GM18867 (cell line): ENCODE data around the gene GALNT2.

Source experiments
- ATAC-seq: cut with Tn5 transposase; IDR thresholded peaks from one replicate; pipeline ENCODE4 v1.9.1; 2021; ENCODE audit warnings: mild to moderate bottlenecking, moderate library complexity; ENCODE audit not compliant: unreplicated experiment

Gene GALNT2

DNA sequence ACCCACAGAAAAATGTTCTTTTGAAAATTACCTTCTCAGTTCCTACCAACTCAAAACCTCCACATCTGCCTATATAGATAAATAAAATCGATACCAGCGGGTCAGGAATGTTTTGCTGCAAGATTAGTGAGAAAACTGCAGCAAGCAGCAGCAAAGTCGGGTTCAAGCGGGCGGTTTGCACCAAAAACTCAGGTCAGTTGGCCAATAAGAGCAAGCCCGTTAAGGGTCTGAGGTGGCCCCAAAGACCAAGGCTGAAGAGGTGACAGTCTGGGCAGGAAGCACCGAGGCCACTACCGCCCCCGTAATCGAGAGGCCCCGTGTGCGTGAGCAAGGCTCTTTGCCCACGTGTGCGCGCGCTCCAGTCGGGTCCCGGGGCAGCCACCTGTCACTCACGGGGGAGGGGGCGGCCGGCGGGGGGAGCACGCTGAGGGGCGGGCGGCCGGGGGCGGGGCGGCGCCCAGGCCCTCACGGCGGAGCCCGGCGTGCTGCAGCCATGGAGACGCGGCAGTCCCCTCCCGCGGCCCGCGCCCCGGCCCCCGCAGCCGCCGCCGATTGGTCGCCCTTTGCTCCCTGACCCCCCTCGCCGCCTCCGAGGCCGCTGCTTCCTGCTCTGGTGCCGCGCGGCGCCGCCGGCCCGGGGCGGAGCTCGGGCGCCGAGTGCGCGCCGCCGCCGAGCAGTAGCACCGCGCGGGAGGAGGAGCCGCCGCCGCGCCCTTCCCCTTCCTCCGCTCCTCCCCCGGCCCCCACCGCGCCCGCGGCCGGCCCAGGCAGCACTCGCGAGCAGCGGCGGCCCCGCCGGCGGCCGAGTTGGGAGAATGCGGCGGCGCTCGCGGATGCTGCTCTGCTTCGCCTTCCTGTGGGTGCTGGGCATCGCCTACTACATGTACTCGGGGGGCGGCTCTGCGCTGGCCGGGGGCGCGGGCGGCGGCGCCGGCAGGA, at the start of gene GALNT2:
TSS of gene GALNT2 (plus strand) at position 773 of the 939 bp plus-strand sequence. CDS start at position 816, 43 bp downstream.
- peak; percentile 88 for ATAC-seq

- no peak for ATAC-seq
These were observed 46.6 kb upstream of the GALNT2 start for GRCh38 chr1:230020451-230020850.

DNA sequence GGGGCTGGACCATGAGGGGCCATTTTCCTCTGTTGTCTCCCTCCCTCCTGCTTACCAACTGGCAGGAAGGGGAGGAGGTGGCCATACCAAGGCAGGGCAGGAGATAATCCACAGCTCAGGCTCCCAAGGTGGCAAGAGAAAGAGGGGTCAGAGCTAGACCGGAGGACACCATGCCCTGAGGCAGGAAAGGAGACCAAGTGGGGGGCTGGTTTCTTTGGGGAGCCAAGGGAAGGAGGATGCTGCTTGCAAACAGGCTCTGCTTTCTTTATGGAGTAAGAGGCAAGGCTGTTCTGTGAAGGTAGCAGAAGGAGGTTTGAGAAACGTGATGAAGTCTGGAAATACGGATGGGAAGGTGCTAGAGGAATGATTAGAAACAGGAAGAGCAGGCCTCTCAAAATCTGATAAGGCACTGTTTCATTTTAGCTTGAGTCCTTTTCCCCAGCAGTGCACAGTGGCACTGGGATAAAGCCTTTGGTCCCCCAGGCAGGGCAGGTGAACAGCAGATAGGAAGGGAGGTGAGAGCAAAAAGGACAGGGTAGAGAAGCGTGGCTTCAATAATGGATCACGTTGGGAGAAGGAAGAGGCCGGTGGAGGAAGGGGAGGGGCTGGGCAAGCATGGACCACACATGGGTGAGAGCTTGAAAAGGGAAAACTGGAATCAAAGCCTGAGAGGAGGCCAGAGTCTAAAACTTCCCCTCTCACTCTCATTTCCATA, 44.2 kb upstream of the GALNT2 start:
- no peak for ATAC-seq

DNA sequence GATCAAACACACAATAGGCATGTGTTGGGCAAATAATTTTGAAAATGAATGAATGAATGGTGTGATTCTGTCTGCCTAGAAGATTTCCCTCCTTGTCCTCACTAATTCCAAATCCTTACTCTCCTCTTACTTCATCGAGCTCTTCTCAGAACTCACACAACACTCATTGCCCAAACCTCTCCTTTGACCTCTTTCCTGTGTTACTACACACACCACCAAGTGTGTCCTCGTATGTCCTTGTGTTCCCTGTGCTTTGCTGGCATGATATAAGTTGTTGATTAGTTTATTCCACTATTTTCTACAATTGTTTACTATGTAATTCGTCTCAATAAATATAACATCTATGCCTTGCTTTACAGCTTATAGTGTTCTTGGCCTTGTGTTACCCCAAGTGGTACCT, 41.4 kb upstream of the GALNT2 start:
- ATAC-seq = no peak

GRCh38 chr1:230026139-230026538, 40.9 kb upstream of the GALNT2 start:
- no peak for ATAC-seq

GRCh38 chr1:230026572-230026971, 40.5 kb upstream of the GALNT2 start:
- no peak for ATAC-seq

- ATAC-seq = no peak
These were observed 38.3 kb upstream of the GALNT2 start for GRCh38 chr1:230028602-230029223.

GRCh38 chr1:230029244-230029941, 37.6 kb upstream of the GALNT2 start:
- ATAC-seq = no peak

DNA sequence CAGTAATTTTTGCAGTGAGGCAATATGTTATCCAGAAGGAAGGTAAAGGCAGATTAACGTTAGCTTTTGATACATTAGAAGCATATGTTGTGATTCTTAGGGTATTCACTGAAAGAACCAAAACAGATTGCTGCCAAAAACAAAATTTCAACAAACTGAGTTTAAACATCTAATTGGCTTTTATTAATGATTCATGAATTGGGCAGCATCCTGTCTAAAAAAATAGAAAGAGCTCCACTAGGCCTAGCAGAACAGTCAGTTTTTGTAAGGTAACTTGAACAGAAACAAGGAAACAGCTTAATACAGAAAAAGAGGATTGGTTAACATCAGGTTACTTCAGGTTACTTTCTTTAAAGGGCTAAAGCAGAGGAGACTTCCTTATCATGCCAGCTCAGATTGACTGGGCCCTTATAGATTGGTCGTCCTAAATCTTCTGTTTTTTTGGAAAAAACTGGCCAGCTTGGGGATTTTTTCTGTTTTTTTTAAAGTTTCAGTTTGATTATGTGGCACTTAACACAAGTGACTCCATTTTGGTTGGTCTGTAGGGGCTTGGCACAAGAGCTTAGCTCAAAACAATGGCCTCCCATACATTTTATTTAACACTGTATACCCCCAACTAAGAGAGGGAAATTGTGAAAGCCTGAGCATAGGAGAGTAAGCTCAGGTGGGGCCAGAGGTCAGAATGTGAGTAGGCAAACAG, 36.8 kb upstream of the GALNT2 start:
- no peak for ATAC-seq

- ATAC-seq = no peak
These were observed 35.9 kb upstream of the GALNT2 start for GRCh38 chr1:230031131-230031530.

GRCh38 chr1:230032516-230033281, 34.3 kb upstream of the GALNT2 start:
- no peak for ATAC-seq

GRCh38 chr1:230037261-230037660, 29.8 kb upstream of the GALNT2 start:
- peak; percentile 86 for ATAC-seq

DNA sequence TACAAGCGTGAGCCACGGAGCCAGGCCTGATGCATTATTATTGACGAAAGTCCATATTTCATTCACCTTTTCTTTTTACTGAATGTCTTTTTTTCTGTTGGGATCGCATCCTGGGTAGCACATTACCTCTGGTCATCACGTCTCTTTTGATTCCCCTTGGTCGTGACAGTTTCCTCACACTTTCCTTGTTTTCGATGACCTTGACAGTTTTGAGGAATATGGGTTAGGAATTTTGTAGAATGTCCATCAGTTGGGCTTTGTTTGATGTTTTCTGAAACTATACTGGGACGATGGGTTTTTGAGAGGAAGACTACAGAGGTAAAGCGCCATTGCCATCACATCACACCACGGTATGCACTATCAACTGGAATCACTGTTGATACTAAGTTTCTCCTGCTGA, 26.6 kb upstream of the GALNT2 start:
- no peak for ATAC-seq

- no peak for ATAC-seq
These were observed 24.0 kb upstream of the GALNT2 start for GRCh38 chr1:230043081-230043480.

DNA sequence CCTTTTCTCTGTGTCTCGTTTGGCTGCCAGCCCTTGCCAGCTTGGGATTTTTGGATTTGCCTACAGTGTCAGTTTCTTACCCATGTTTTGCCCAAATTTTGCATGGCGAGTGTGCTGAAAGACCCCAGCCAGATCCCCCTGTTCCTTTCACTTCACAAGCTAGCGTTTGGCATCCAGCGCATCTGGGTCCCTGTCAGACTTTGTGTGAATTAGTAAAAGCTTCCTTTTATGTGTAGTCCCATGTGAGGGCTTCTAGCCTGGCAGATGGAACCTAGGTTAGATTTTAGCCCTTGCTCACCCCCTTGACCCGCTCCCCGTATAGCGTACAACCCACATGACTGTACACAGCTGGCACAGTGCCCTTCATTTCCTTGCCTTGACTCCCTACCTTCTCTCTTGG, 22.3 kb upstream of the GALNT2 start:
- no peak for ATAC-seq

GRCh38 chr1:230047114-230047865, 19.7 kb upstream of the GALNT2 start:
- no peak for ATAC-seq

GRCh38 chr1:230048322-230048721, 18.7 kb upstream of the GALNT2 start:
- no peak for ATAC-seq

- no peak for ATAC-seq
These were observed 18.1 kb upstream of the GALNT2 start for GRCh38 chr1:230048922-230049321.

DNA sequence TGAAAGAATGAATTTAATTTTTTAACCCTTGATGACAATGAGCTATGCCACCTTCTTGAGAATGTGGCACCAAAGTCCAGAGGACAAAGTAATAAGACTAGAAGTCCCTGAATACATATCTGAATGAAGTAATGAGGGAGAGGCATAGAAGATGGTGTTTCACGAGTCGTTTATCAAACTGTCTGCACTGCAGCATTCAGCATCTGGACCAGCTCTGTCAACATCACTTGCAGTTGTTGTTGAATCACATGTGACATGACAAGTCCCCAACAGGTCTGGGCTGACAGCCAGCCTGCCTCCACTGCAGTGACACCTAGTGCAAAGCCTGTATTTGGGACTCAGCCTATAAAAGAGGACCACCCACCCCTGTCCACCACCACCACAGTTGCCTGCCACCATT, 17.3 kb upstream of the GALNT2 start:
- no peak for ATAC-seq
